MM.1S (cell line): Measurements from ENCODE around the gene CDH4.

Experiments
- DNase-seq: peaks from one replicate; pipeline ENCODE4 v3.0.0-alpha.2; 2015
- H2AFZ ChIP-seq: fragments of 300-600 bp; sonication (generic); 2 replicates; pipeline ENCODE4 v1.6.0; 2016; ENCODE audit warnings: antibody characterized with exemption, low read length
- H3F3A ChIP-seq: fragments of 300-600 bp; sonication (generic); 2 replicates; pipeline ENCODE4 v1.6.1; 2016; ENCODE audit warnings: mild to moderate bottlenecking, antibody characterized with exemption, low read length, moderate library complexity, mixed read lengths; ENCODE audit not compliant: insufficient read depth
- H3K27ac ChIP-seq: fragments of 300-600 bp; sonication (generic); 2 replicates; pipeline ENCODE4 v1.5.1; 2016; ENCODE audit warnings: mild to moderate bottlenecking, low read length
- H3K27me3 ChIP-seq: fragments of 300-600 bp; sonication (generic); replicated peaks from 2 replicates; pipeline ENCODE4 v1.6.0; 2016; ENCODE audit warnings: low read length; ENCODE audit not compliant: insufficient read depth
- H3K36me3 ChIP-seq: fragments of 300-600 bp; sonication (generic); replicated peaks from 2 replicates; pipeline ENCODE4 v1.6.1; 2016; ENCODE audit warnings: mild to moderate bottlenecking, low read length, mixed read lengths; ENCODE audit not compliant: insufficient read depth
- H3K4me1 ChIP-seq: fragments of 300-600 bp; sonication (generic); 2 replicates; pipeline ENCODE4 v1.6.1; 2016; ENCODE audit warnings: low read length, mixed read lengths
- H3K4me2 ChIP-seq: fragments of 300-600 bp; sonication (generic); 2 replicates; pipeline ENCODE4 v1.6.0; 2016; ENCODE audit warnings: low read depth, low read length
- H3K4me3 ChIP-seq: fragments of 300-600 bp; sonication (generic); 2 replicates; pipeline ENCODE4 v1.5.1; 2016; ENCODE audit warnings: low read length, mixed read lengths
- H3K79me2 ChIP-seq: fragments of 300-600 bp; sonication (generic); 2 replicates; pipeline ENCODE4 v1.6.1; 2016; ENCODE audit warnings: mixed run types, low read length, mixed read lengths
- H3K9ac ChIP-seq: fragments of 300-600 bp; sonication (generic); 2 replicates; pipeline ENCODE4 v1.6.1; 2016; ENCODE audit warnings: low read length, mixed read lengths
- H3K9me2 ChIP-seq: fragments of 300-600 bp; sonication (generic); replicated peaks from 2 replicates; pipeline ENCODE4 v1.6.1; 2016; ENCODE audit warnings: mild to moderate bottlenecking, low read length, mixed read lengths; ENCODE audit not compliant: insufficient read depth
- H3K9me3 ChIP-seq: fragments of 300-600 bp; sonication (generic); replicated peaks from 2 replicates; pipeline ENCODE4 v1.6.1; 2016; ENCODE audit warnings: mild to moderate bottlenecking, low read length, mixed read lengths; ENCODE audit not compliant: insufficient read depth
- H4K20me1 ChIP-seq: fragments of 300-600 bp; sonication (generic); 2 replicates; pipeline ENCODE4 v1.6.1; 2016; ENCODE audit warnings: mild to moderate bottlenecking, low read length, moderate library complexity, mixed read lengths; ENCODE audit not compliant: insufficient read depth
- CTCF ChIP-seq: fragments of 300-600 bp; sonication (generic); IDR thresholded peaks from 2 replicates; pipeline ENCODE4 v1.5.1; 2016; ENCODE audit warnings: antibody characterized with exemption, low read length, mixed read lengths
- EZH2 ChIP-seq: fragments of 300-600 bp; sonication (generic); optimal IDR thresholded peaks from 2 replicates; pipeline ENCODE3; 2017; ENCODE audit warnings: low read depth, mild to moderate bottlenecking, antibody characterized with exemption, low read length, mixed read lengths
- EZH2phosphoT487 ChIP-seq: fragments of 300-600 bp; sonication (generic); IDR thresholded peaks from 2 replicates; pipeline ENCODE4 v1.6.1; 2018; ENCODE audit warnings: antibody characterized with exemption, low read length

Gene CDH4

GRCh38 chr20:61566691-61567090, 314.6 kb downstream of the CDH4 start:
- Histone ChIP-seq H3K27me3 (peaks cover 76% of the 10 kb centered on the region), H2AFZ (no peak overlapping the region), H3K4me2 (no peak overlapping the region), H3K79me2 (no peaks in the 10 kb centered on the region), H3K4me3 (no peak overlapping the region), H3K36me3 (no peaks in the 10 kb centered on the region), H4K20me1 (no peaks in the 10 kb centered on the region), H3K9me3 (no peaks in the 10 kb centered on the region), H3K9ac (no peak overlapping the region), H3K4me1 (no peaks in the 10 kb centered on the region), H3K9me2 (no peaks in the 10 kb centered on the region), H3F3A (no peaks in the 10 kb centered on the region), H3K27ac (no peak overlapping the region)
- no peak for DNase-seq
- TF ChIP-seq EZH2 = no peak
- no peak for TF ChIP-seq CTCF
- no peak for TF ChIP-seq EZH2phosphoT487

- peaks cover 76% of the 10 kb centered on the region for H3K27me3 ChIP-seq
- no peaks in the 10 kb centered on the region for H3K9me2 ChIP-seq
- H3K36me3 ChIP-seq = no peaks in the 10 kb centered on the region
- H3K79me2 ChIP-seq = no peaks in the 10 kb centered on the region
- no peak overlapping the region for H3K4me3 ChIP-seq
- no peak overlapping the region for H3K9ac ChIP-seq
- H4K20me1 ChIP-seq = no peaks in the 10 kb centered on the region
- no peaks in the 10 kb centered on the region for H3K9me3 ChIP-seq
- H3K4me2 ChIP-seq = no peak overlapping the region
- no peak overlapping the region for H3K27ac ChIP-seq
- no peak for DNase-seq
- TF ChIP-seq EZH2 (no peak), EZH2phosphoT487 (no peak), CTCF (no peak)
- H2AFZ ChIP-seq = no peak overlapping the region
- H3F3A ChIP-seq = no peaks in the 10 kb centered on the region
- H3K4me1 ChIP-seq = no peaks in the 10 kb centered on the region
Measured at GRCh38 chr20:61567204-61567603, 315.1 kb downstream of the CDH4 start.

DNA sequence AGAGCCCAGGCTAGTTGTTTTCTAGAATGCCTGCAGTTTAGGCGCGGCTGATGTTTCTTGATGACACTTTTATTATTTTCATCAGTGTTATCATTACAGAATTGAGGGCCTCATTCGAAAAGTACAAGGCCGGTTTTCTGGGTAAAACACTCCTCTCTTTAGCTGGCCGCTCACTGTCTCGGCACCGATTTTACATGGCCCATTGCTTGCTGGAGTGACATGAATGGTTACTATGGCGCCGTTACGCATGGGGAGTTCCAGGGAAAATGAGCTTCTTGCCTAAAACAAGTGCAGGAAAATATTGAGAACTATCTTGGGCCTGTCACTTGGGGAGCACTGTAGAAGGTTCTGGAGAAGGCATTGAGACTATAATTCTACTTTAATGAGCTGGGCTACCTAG, 317.8 kb downstream of the CDH4 start:
- H3K36me3 ChIP-seq = no peaks in the 10 kb centered on the region
- no peak overlapping the region for H3K4me3 ChIP-seq
- no peaks in the 10 kb centered on the region for H3K9me3 ChIP-seq
- no peak overlapping the region for H3K27ac ChIP-seq
- no peak for DNase-seq
- no peaks in the 10 kb centered on the region for H3K79me2 ChIP-seq
- H4K20me1 ChIP-seq = no peaks in the 10 kb centered on the region
- no peaks in the 10 kb centered on the region for H3K9me2 ChIP-seq
- H3K27me3 ChIP-seq = peaks cover 58% of the 10 kb centered on the region
- H3F3A ChIP-seq = no peaks in the 10 kb centered on the region
- no peak for TF ChIP-seq CTCF
- TF ChIP-seq EZH2 = no peak
- TF ChIP-seq EZH2phosphoT487 = no peak
- no peaks in the 10 kb centered on the region for H3K4me1 ChIP-seq
- no peak overlapping the region for H2AFZ ChIP-seq
- no peak overlapping the region for H3K4me2 ChIP-seq
- no peak overlapping the region for H3K9ac ChIP-seq
